Measurements from ENCODE around the gene SKIC2. TPM values are rescaled to one million over a fixed set of nuclear protein-coding genes. Genes with fewer than 3 reads are reported as not detected.

Gene SKIC2
- total RNA-seq, 1 experiment from 2014 or later, result 81.8 TPM

- Mint-ChIP-seq H3K4me1 (peaks cover 7% of the 10 kb centered on the region), H3K36me3 (no peaks in the 10 kb centered on the region), H3K27me3 (ENCODE audit: low read depth) (peaks cover 24% of the 10 kb centered on the region), H3K4me3 (no peak overlapping the region), H3K27ac (no peak overlapping the region; the same call in 1 of the 2 replicates), H3K9me3 (no peaks in the 10 kb centered on the region)
- no peak for TF ChIP-seq ZBTB21 (CRISPR knock-in tag; IDR thresholded peaks at IDR 0.05; ENCODE audit: borderline replicate concordance)
- TF ChIP-seq E2F4 (CRISPR knock-in tag; IDR thresholded peaks at IDR 0.05; ENCODE audit: borderline replicate concordance, low read depth), result no peak
- no peak for TF ChIP-seq FOXJ3 (CRISPR knock-in tag; IDR thresholded peaks at IDR 0.05; ENCODE audit: borderline replicate concordance)
- no peak for TF ChIP-seq CDX4 (CRISPR knock-in tag; IDR thresholded peaks at IDR 0.05; ENCODE audit: borderline replicate concordance)
- TF ChIP-seq MAX (CRISPR knock-in tag; IDR thresholded peaks at IDR 0.05), result no peak
- TF ChIP-seq STAT6 (CRISPR knock-in tag; conservative IDR thresholded peaks at IDR 0.05; ENCODE audit: low read depth), result no peak
- no peak for TF ChIP-seq ESRRA (CRISPR knock-in tag; IDR thresholded peaks at IDR 0.05; ENCODE audit: borderline replicate concordance)
- no peak for TF ChIP-seq NR3C1 (CRISPR knock-in tag; conservative IDR thresholded peaks at IDR 0.05; ENCODE audit: low read depth)
- no peak for TF ChIP-seq ATF6 (CRISPR knock-in tag; IDR thresholded peaks at IDR 0.05)
- no peak for TF ChIP-seq PREB (CRISPR knock-in tag; IDR thresholded peaks at IDR 0.05; ENCODE audit: borderline replicate concordance)
- no peak for TF ChIP-seq ERG (CRISPR knock-in tag; IDR thresholded peaks at IDR 0.05)
- TF ChIP-seq ZNF121 (CRISPR knock-in tag; IDR thresholded peaks at IDR 0.05), result no peak
- no peak for TF ChIP-seq CREM (CRISPR knock-in tag; IDR thresholded peaks at IDR 0.05)
- TF ChIP-seq ZBTB43 (CRISPR knock-in tag; IDR thresholded peaks at IDR 0.05), result no peak
- TF ChIP-seq ATF1 (CRISPR knock-in tag; IDR thresholded peaks at IDR 0.05), result no peak
- TF ChIP-seq ZNF317 (CRISPR knock-in tag; IDR thresholded peaks at IDR 0.05; ENCODE audit: borderline replicate concordance, low read depth), result no peak
- no peak for TF ChIP-seq MLX (CRISPR knock-in tag; IDR thresholded peaks at IDR 0.05)
- CTCF ChIA-PET, result interaction anchor here (1.2 to 1.7 kb wide), 4 partner anchors 12 to 170 kb away, joined by 3 to 13 read pairs (median 4); partner anchors contain the start of gene NEU1
- POLR2A ChIA-PET, result no interaction called here
- ATAC-seq (no peak), DNase-seq (ENCODE audit: low spot score) (no peak)
These were observed 18.7 kb upstream of the SKIC2 start for GRCh38 chr6:31940256-31940664.
